Brain pericyte (primary cell): ENCODE results near the gene SYPL1.

Source experiments
- DNase-seq: peaks from one replicate; pipeline ENCODE4 v3.0.0-alpha.2; 2012; ENCODE audit warnings: low read depth, low spot score

Gene SYPL1

DNA sequence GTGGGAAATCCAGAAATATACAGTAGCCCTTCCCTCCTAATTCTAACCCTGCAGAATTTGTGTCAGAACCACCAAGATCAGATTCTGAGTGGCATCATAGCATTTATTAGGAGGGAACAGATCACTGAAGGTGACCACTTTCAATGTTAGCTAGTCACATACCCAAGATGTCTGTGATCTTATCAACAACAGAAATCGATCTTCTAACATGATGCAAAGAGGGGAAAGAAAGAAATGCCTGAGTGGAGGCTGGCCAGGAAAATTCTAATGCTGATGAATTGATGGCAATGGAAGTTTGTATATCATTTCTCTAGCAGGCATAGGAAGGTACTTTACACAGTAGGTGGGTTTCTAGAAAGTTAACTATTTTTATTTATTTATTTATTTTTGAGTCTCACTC is 10.6 kb upstream of the SYPL1 start:
- no peak for DNase-seq

DNA sequence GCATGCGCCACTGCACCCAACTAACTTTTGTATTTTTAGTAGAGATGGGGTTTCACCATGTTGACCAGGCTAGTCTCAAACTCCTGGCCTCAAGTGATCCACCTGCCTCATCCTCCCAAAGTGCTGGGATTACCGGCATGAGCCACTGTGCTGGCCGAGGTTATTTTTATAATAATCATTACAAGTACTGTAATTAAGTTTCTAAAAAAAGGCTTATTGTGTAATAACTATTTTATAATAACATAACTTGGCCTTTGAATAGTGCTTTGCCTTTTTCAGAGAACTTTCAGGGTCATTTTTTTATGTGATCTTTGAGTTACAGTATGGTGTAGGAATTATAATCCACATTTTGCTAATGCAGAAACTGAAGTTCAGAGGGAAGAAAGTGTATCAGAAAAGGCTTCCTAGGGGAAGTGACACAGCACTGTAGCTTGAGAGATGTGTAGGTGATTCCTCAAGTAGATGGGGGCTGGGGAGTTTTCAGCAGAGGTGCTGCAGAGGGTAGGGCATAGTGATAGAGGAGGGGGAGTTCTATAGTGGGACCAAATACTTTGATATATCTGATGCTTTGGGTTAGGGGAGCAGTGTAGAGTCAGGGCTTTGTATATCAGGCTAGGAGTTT is 9.2 kb upstream of the SYPL1 start:
- no peak for DNase-seq

GRCh38 chr7:106120500-106120899 is 8.4 kb upstream of the SYPL1 start:
- DNase-seq, result no peak

GRCh38 chr7:106119719-106120118 is 7.6 kb upstream of the SYPL1 start:
- no peak for DNase-seq

DNA sequence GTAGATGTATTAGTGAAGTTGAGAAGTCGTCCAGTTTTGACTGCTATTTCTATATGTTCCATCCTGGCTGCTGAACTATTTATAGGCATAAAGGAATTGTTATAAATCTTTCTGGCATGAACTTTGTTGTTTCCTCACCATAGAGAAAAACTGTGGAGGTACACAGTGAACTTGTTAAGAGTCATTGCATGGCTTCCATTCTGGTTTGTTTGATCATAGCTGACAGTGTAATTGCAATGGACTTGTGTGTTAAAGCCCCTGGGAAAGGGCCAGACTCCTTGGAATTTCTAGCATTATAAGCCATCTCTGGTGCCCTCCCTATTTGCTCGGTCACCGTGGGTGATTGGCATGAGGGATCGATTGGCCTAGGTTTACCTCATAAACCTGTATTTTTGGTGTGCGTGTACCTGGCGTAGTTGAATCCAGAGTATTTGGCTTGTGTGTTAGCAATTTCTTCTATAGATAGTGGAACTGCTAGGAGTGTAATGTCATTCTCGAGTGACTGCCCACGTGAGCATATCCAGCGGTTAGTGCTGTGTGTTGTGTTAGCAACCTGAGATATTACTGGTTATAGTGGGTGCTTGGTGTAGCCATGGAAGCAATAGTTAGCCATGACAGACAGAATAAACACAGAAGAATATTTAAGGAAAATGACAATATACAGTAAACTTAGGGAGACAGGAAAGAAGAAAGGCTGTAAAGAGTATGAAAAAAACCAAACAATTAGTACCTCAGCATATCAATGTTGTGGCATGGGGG is 5.9 kb upstream of the SYPL1 start:
- no peak for DNase-seq

DNA sequence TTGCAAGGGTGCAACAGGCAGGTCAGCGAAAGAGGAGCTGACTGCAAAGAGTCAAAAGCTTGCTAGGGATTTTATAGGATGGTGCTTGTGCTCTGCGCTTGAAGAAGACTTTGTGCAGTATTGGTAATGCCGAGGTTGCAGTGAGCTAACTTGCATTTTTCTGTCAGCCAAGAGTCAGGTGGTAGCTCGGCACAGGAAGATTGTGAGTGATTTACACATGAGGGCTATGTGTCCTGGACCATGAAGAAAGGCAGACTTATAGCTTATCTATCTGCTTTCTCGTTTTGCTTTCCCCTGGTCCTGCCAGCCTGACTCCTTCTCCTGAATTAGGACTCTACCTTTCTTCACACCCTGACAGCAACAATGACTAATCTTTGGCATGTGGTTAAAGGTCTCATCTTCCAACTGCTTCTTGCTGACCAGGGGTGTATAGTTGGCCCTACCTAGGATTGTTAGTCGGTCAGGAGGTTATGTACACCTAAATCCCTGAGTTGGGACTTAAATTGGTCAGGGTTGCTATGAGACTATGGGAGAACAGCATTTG is 4.1 kb upstream of the SYPL1 start:
- DNase-seq, result no peak

DNA sequence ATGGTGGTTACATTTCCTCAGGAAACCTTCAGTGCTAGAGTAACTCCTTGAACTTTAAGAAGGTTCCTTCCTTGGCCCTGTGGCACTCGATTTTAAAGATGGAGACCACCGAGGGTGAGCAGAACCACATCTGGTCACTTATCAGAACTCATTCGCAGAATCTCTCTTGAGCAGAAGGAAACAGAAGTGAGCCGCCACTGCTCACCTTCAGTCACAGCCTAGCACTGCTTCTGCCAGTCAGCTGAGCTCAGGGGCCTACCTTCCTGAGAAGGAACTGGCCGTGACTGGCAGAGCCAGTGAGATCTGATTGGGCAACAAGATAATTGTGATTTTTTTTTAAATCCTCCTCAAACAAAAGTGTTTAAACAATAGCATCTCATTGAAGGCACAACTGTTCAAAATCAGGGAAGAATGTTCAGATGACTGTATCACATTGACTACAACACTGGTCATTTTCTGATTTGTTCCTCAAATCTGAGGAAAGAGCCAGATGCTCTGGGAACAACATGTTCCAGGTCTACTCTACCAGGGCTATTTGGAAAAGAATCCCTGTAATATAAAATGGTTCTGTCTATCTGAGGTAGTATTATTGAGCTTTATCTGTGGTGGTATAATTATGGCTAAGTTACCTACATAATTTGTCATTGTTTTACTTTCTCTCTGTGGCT is 2.7 kb upstream of the SYPL1 start:
- DNase-seq, result no peak

DNA sequence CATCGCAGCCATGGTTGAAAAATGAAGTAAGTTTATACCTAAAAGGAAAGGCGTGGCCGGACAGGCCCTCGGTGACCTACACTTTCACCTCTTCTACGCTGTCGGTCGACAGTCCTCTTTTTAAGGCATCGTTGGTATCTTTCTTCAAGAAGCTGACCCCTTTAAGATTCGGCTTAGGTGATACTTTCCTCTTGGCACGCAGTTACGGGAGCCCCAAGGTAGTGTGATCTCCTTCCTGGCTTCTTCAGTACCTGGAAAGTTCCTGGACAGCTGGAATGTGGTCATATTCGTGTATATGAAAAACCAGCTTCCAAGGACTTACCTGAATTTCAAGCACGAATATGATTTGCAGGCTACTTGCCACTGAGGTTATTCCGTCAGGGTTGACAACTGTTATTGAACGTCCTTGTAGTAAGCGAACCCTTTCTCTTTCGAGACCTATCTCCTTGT is 885 bp upstream of the SYPL1 start:
- no peak for DNase-seq

DNA sequence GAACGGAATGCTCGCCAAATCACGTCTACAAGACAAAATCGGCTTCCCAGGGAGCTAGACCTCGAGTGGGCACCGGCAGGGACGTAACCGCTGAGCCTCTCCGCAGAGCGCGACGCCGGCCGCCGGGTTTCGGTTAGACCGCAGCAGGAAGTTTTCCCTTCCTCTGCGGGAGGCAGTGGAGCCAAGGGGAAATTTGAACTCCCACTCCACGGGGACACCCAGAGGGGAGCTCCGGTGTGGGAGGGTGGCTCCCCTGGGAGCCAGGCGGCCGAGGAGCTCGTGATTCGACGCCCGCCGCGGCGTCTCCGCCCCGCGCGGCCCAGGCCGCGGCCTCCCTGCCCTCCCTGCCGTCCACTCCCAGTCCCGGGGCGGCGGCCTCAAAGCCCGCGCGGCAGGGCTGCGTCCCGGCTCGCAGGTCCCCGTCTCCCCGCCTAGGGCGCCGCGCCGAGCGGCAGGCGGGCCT is 426 bp downstream of the SYPL1 start:
- no peak for DNase-seq

DNA sequence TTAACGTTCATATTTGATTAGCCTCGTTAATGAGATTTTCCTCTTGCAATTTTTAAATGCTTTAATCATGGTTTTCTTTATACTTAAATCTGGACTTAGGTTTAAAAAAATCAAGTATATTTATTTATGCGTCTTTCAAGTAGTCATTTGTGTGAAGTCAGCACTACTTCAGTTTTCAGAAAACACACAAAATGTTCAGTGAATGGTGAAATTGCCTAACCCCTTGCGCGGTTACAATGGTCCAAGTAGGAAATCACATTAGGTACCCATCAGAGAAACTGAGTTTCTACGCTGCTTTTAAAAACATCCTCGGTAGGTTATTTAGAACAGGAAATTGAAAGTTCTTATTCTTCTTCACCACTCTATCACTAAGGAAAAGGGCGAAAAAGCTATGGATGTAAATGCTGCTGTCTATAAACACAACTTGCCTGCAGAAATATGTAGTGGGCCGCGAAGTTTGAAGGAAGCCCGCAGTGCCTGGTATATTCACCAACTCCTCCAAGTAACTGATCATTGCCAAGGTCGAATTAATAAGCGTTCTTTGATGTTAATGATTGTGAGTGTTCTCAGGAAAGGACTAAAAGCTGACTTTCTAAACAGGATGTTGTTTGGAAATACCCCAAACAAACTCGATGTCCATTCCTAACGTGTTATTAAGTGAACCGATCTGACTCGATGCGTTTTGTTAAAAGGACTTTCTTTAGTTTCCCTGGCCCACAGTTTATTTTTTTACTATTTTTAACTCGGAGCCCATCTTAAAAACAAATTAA is 1.0 kb downstream of the SYPL1 start:
- no peak for DNase-seq

DNA sequence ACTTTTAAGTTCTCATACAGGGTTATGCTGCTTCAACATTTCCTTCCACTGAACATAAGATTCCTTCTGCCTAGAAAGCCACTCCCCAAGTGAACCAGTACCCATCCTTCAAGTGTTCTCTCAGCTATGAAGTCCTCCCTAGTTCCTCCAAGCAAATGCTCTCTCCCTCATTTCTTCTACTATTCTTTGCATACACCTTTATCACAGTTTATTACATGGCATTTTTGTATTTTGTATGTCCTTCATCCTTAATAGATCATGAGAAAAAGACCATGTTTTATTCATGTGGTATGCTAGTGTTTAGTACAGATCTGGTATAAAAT is 1.9 kb downstream of the SYPL1 start:
- DNase-seq, result no peak

- DNase-seq, result no peak
Measured at GRCh38 chr7:106109521-106110237, 2.4 kb downstream of the SYPL1 start.

DNA sequence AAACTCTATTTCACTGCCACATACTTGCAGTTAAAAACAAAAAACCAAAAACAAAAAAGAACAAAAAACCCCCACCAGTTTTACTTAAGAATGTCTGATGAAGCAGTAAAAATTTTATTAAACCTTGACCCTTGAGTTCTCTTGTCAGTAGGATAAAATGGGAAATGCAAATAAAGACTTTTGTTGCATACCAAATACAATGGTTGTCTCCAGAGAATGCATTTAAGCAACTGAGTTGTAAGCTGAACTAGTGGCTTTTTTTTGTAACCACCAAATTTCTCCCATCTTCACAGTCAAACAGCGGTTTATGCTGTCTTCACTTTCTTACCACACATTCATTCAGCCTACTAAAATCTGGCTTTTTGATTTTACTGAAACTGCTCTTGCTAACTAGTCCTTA is 3.1 kb downstream of the SYPL1 start:
- DNase-seq, result no peak

DNA sequence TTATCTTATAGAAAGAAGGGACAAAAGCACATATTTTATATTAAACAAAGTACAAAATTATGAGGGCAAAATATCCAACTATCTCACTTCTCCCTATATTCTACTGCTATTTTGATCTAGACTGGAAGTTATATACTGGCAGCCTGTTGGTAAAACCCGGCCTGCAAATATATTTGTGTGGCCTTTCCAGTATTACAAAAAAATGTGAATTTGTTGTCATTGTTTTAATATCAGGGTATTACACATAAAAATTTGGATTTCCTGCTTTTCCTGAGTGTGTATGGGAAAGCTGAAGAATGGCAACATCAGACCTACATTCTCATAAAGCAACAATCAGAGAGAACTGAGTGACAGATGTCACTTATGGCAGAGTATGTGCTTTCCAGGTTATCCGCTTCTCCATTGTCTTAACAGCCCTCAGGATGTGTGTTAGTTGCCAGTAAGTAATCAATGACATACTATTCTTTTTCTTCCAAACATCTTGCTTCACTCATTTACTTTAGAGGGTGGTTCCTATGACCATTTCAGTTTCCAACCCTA is 7.3 kb downstream of the SYPL1 start:
- no peak for DNase-seq

DNA sequence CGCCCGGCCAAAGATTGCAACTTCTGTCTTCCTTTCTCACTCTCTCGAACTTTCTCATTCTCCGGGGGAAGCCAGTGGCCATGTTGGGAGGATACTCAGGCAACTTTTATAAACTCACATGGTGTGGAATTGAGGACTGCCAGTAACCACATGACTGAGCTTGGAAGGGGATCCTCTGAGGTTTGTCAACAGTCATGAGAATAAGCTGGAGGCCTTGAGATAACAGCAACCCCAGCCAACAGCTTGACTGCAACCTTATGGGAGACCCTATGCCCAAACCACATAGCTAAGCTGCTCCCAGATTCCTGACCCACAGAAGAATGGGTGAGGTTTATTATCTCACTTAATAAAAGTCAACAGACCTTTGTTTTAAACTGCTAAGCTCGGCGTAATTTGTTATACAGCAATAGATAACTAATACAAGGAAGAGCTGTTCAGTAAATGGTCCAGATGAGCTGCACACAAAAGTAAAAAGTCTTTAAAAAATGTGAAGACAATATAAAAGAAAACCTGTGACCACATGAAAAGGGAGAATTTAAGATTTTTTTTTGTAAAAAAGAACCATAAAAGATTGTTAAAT is 9.6 kb downstream of the SYPL1 start:
- no peak for DNase-seq

- DNase-seq, result no peak
Measured at GRCh38 chr7:106101726-106102125, 10.4 kb downstream of the SYPL1 start.

- DNase-seq, result no peak
Measured at GRCh38 chr7:106100863-106101629, 11.1 kb downstream of the SYPL1 start.

- DNase-seq, result no peak
Measured at GRCh38 chr7:106099539-106099938, 12.6 kb downstream of the SYPL1 start.

- no peak for DNase-seq
Measured at GRCh38 chr7:106098889-106099288, 13.2 kb downstream of the SYPL1 start.

DNA sequence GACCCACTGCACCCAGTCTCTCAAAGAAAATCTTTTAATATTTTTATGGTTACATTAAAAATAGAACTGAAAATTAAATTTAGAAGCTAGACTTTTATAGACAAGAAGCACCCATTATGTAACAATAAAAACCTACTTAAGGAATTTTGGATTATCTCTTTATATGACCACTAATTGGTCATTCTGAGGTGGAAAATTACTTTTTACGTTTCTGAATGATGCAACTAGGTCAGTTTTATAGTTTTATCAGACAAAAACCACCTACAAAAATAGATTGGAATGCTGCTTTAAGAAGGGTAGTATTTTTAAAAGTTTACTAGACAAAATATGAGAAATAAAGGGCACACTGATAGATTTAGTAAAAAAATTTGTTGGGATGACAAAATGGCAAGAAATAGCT is 16.5 kb downstream of the SYPL1 start:
- no peak for DNase-seq
